Gastrocnemius medialis (tissue), 4 donors: ENCODE results near the gene RREB1.

Experiments
- POLR2A ChIP-seq, 2 donors: fragments of 450-650 bp; IDR thresholded peaks; one replicate each; pipeline ENCODE4 v1.6.1; 2017; ENCODE audit warnings: antibody characterized with exemption in 2 of 2, mild to moderate bottlenecking in 2 of 2, moderate library complexity in 2 of 2
- TF ChIP-seq, protein P1 (sequence below), 5 experiments: fragments of 450-650 bp in 3 of 5; fragments of 200-600 bp in 2 of 5; sonication (generic) in 2 of 5; IDR thresholded peaks in 4 of 5; conservative IDR thresholded peaks in 1 of 5; 1 replicate in 4 of 5; 2 replicates in 1 of 5; pipeline ENCODE4 v1.5.1; 2016 to 2019; ENCODE audit warnings: antibody characterized with exemption in 5 of 5, mild to moderate bottlenecking in 3 of 5, moderate library complexity in 3 of 5

DNA sequence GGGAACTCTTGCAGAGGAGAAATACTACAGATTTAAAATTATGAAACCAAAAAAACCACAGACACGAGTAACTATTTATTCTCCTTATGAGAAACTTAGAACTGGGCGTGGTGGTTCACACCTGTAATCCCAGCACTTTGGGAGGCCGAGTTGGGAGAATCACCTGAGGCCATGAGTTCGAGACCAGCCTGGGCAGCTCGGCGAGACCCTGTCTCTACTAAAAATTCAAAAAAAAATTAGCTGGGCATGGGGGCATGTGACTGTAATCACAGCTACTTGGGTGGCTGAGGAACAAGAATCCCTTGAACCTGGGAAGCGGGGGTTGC lies 168.4 kb downstream of the RREB1 start:
- TF ChIP-seq, protein P1, sequence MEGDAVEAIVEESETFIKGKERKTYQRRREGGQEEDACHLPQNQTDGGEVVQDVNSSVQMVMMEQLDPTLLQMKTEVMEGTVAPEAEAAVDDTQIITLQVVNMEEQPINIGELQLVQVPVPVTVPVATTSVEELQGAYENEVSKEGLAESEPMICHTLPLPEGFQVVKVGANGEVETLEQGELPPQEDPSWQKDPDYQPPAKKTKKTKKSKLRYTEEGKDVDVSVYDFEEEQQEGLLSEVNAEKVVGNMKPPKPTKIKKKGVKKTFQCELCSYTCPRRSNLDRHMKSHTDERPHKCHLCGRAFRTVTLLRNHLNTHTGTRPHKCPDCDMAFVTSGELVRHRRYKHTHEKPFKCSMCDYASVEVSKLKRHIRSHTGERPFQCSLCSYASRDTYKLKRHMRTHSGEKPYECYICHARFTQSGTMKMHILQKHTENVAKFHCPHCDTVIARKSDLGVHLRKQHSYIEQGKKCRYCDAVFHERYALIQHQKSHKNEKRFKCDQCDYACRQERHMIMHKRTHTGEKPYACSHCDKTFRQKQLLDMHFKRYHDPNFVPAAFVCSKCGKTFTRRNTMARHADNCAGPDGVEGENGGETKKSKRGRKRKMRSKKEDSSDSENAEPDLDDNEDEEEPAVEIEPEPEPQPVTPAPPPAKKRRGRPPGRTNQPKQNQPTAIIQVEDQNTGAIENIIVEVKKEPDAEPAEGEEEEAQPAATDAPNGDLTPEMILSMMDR (IDR thresholded peaks at IDR 0.05 in 4 of 5, conservative IDR thresholded peaks at IDR 0.05 in 1 of 5), result no peak
- no peak for TF ChIP-seq POLR2A (IDR thresholded peaks at IDR 0.05)
